HepG2 (cell line): ENCODE data around the gene PRDM15. TPM values are rescaled to one million over a fixed set of nuclear protein-coding genes. Genes with fewer than 3 reads are reported as not detected.

Experiments
- BCL6 ChIP-seq: IDR thresholded peaks from 2 replicates; pipeline ENCODE4 v1.6.1; 2016; ENCODE audit warnings: missing genetic modification reagents, missing compliant biosample characterization
- BHLHE40 ChIP-seq: IDR thresholded peaks from 2 replicates; pipeline ENCODE4 v1.6.1; 2011; ENCODE audit warnings: low read length, improper control_type of control experiment
- FOXA3 ChIP-seq: IDR thresholded peaks from 2 replicates; pipeline ENCODE4 v1.6.1; 2016; ENCODE audit warnings: missing genetic modification reagents, missing compliant biosample characterization
- GZF1 ChIP-seq: sonication (generic); formaldehyde crosslinking; IDR thresholded peaks from 2 replicates; pipeline ENCODE4 v1.5.1; 2020; ENCODE audit warnings: mild to moderate bottlenecking, missing genetic modification reagents
- HNF4G ChIP-seq, 2 experiments: sonication (generic) in 1 of 2; formaldehyde crosslinking in 1 of 2; IDR thresholded peaks; 2 replicates each; pipeline versions ENCODE4 v1.4.0 to v1.6.1; 2011 to 2020; ENCODE audit warnings: borderline replicate concordance in 2 of 2, low read depth in 2 of 2, mild to moderate bottlenecking in 2 of 2, low read length in 1 of 2, missing genetic modification reagents in 1 of 2, moderate library complexity in 1 of 2
- JUN ChIP-seq: sonication (generic); formaldehyde crosslinking; IDR thresholded peaks from 2 replicates; pipeline ENCODE4 v1.4.0; 2020; ENCODE audit warnings: mild to moderate bottlenecking, missing genetic modification reagents
- KDM6A ChIP-seq: IDR thresholded peaks from 2 replicates; pipeline ENCODE4 v1.6.1; 2016; ENCODE audit warnings: low read depth
- KLF16 ChIP-seq, 2 experiments: sonication (generic) in 1 of 2; formaldehyde crosslinking in 1 of 2; IDR thresholded peaks; 2 replicates each; pipeline versions ENCODE4 v1.6.1 to v1.8.0; 2016 to 2023; ENCODE audit warnings: missing genetic modification reagents in 2 of 2, missing compliant biosample characterization in 1 of 2
- MAZ ChIP-seq, 2 experiments: sonication (generic) in 1 of 2; formaldehyde crosslinking in 1 of 2; IDR thresholded peaks; 2 replicates each; pipeline versions ENCODE4 v1.5.0 to v1.6.1; 2012 to 2020; ENCODE audit warnings: low read depth in 2 of 2, mild to moderate bottlenecking in 2 of 2, borderline replicate concordance in 1 of 2, improper control_type of control experiment in 1 of 2, low read length in 1 of 2, missing genetic modification reagents in 1 of 2, moderate library complexity in 1 of 2
- MTA1 ChIP-seq: sonication (generic); formaldehyde crosslinking; IDR thresholded peaks from 2 replicates; pipeline ENCODE4 v1.4.0; 2020; ENCODE audit warnings: missing genetic modification reagents, mild to moderate bottlenecking, borderline replicate concordance
- RCOR2 ChIP-seq: IDR thresholded peaks from 2 replicates; pipeline ENCODE4 v1.6.1; 2016; ENCODE audit warnings: missing biosample characterization, missing genetic modification reagents
- RNF2 ChIP-seq: fragments of 450-650 bp; conservative IDR thresholded peaks from 2 replicates; pipeline ENCODE4 v1.6.1; 2016; ENCODE audit warnings: low read depth
- SALL1 ChIP-seq: sonication (generic); formaldehyde crosslinking; IDR thresholded peaks from 2 replicates; pipeline ENCODE4 v1.8.0; 2022; ENCODE audit warnings: mild to moderate bottlenecking, missing genetic modification reagents
- SRSF1 ChIP-seq: fragments of 200-400 bp; formaldehyde crosslinking; optimal IDR thresholded peaks from 2 replicates; pipeline ENCODE3; 2017; ENCODE audit warnings: mild to moderate bottlenecking, low read depth, low read length, moderate library complexity
- TCF7 ChIP-seq: sonication (generic); IDR thresholded peaks from 2 replicates; pipeline ENCODE4 v1.6.1; 2016; ENCODE audit warnings: antibody characterized with exemption, low read depth
- TEAD3 ChIP-seq: optimal IDR thresholded peaks from 2 replicates; pipeline ENCODE3; 2016; ENCODE audit warnings: borderline replicate concordance
- XRCC5 ChIP-seq: fragments of 200-400 bp; formaldehyde crosslinking; optimal IDR thresholded peaks from 2 replicates; pipeline ENCODE3; 2017; ENCODE audit warnings: mild to moderate bottlenecking, low read length
- ZKSCAN8 ChIP-seq: IDR thresholded peaks from 2 replicates; pipeline ENCODE4 v1.6.1; 2016; ENCODE audit warnings: borderline replicate concordance, missing genetic modification reagents, missing compliant biosample characterization
- ZMYM2 ChIP-seq: sonication (generic); formaldehyde crosslinking; IDR thresholded peaks from 2 replicates; pipeline ENCODE4 v1.8.0; 2022; ENCODE audit warnings: mild to moderate bottlenecking, missing genetic modification reagents
- ZNF350 ChIP-seq: sonication (generic); formaldehyde crosslinking; IDR thresholded peaks from 2 replicates; pipeline ENCODE4 v1.4.0; 2020; ENCODE audit warnings: mild to moderate bottlenecking, low read depth, missing genetic modification reagents, borderline replicate concordance
- ZNF709 ChIP-seq: sonication (generic); formaldehyde crosslinking; IDR thresholded peaks from 2 replicates; pipeline ENCODE4 v1.5.0; 2020; ENCODE audit warnings: mild to moderate bottlenecking, missing genetic modification reagents
- ZNF761 ChIP-seq: sonication (generic); formaldehyde crosslinking; conservative IDR thresholded peaks from 2 replicates; pipeline ENCODE4 v1.4.0; 2020; ENCODE audit warnings: mild to moderate bottlenecking, missing genetic modification reagents
- polyA plus RNA-seq, 8 experiments: library from polyadenylated mRNA; depleted of rRNA in 3 of 8; stranded (reverse) in 7 of 8; unstranded in 1 of 8; fragments of >200 nt; fragmentation: Illumina TruSeq in 4 of 8; extraction: Trizol in 4 of 8; gene quantifications; 2 replicates each; pipeline versions ENCODE4 v1.2.1 to v1.2.3, GENCODE V29; 2011 to 2016; ENCODE audit warnings: low read depth in 4 of 8, missing spikeins in 1 of 8, mixed read lengths in 1 of 8; ENCODE audit not compliant: insufficient read depth in 1 of 8
- total RNA-seq, 5 experiments: library from RNA; depleted of rRNA; stranded (reverse); fragments of >200 nt; fragmentation: Illumina TruSeq; extraction: Trizol; gene quantifications; 2 replicates each; pipeline ENCODE4 v1.2.3, GENCODE V29; 2016; ENCODE audit warnings: low read depth in 1 of 5
- TF ChIP-seq, protein P1 (sequence below): sonication (generic); formaldehyde crosslinking; IDR thresholded peaks from 2 replicates; pipeline ENCODE4 v1.8.1; 2023; ENCODE audit warnings: missing genetic modification reagents, mild to moderate bottlenecking, borderline replicate concordance
- TF ChIP-seq, protein P2 (sequence below): sonication (generic); formaldehyde crosslinking; IDR thresholded peaks from 2 replicates; pipeline ENCODE4 v1.4.0; 2020; ENCODE audit warnings: missing genetic modification reagents
- TF ChIP-seq, protein P3 (sequence below): sonication (generic); formaldehyde crosslinking; IDR thresholded peaks from 2 replicates; pipeline ENCODE4 v1.5.1; 2020; ENCODE audit warnings: mild to moderate bottlenecking, missing genetic modification reagents
- TF ChIP-seq, protein P4 (sequence below): IDR thresholded peaks from 2 replicates; pipeline ENCODE4 v1.6.1; 2016

PRDM15 gene
- total and polyA plus RNA-seq, 2 of the 13 experiments (the other 11 are each of a cell fraction or from before 2014, with no cell fraction given): 4.0 to 6.9 TPM

DNA sequence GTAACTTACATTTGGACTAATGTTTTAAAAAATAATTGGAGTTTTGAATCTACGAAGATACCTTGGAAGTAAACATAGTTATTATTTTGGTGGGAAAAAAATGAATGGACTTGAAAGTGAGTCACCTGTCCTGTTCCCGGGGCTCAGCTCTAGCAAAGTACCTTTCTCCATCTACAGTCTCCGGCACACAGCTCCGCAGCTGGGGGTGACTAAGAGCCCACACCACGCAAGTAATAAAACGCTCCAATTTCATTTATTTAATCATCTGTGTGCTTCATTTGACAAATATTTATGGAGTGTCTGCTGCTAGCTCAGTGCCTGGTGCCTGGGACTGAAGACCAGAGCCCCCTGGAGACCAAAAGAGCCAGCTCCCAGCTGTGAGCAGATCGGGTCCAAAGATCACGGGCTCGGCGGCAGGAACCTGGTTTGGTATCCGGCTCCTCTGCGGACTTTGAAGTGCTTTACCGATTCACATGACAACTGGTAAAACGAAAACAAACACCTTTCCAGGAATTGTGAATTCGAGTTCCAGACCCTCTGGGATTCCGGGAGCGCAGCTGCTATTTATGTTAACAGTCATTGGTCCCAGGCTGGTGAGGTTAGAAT, 110.6 kb downstream of the PRDM15 start (continued):
- no peak for TF ChIP-seq MAZ (IDR thresholded peaks at IDR 0.05; ENCODE audit: borderline replicate concordance, low read depth, low read length)
- TF ChIP-seq MAZ (CRISPR knock-in tag; IDR thresholded peaks at IDR 0.05; ENCODE audit: low read depth): no peak
- peak; percentile 60; the same call in 1 of the 2 replicates for TF ChIP-seq MTA1 (CRISPR knock-in tag)
- TF ChIP-seq, protein P1, sequence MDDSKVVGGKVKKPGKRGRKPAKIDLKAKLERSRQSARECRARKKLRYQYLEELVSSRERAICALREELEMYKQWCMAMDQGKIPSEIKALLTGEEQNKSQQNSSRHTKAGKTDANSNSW (CRISPR knock-in tag): no peak
- TF ChIP-seq SALL1: peak; percentile 78
- TF ChIP-seq KDM6A (CRISPR knock-in tag): peak; percentile 53
- TF ChIP-seq KLF16 (CRISPR knock-in tag; IDR thresholded peaks at IDR 0.05): peak in 1 of 2 experiments; percentile 70; a peak in 1 of 4 replicates
- no peak for TF ChIP-seq GZF1 (CRISPR knock-in tag)
- TF ChIP-seq, protein P2, sequence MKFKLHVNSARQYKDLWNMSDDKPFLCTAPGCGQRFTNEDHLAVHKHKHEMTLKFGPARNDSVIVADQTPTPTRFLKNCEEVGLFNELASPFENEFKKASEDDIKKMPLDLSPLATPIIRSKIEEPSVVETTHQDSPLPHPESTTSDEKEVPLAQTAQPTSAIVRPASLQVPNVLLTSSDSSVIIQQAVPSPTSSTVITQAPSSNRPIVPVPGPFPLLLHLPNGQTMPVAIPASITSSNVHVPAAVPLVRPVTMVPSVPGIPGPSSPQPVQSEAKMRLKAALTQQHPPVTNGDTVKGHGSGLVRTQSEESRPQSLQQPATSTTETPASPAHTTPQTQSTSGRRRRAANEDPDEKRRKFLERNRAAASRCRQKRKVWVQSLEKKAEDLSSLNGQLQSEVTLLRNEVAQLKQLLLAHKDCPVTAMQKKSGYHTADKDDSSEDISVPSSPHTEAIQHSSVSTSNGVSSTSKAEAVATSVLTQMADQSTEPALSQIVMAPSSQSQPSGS (CRISPR knock-in tag): peak; percentile 44; the same call in 1 of the 2 replicates
- TF ChIP-seq ZNF761 (CRISPR knock-in tag): no peak
- TF ChIP-seq FOXA3 (CRISPR knock-in tag): peak; percentile 83
- TF ChIP-seq ZKSCAN8 (CRISPR knock-in tag): peak; percentile 68; the same call in 1 of the 2 replicates
- TF ChIP-seq RNF2: 0 out of 2 replicates have a peak, but pooled peaks have one; percentile 63
- peak; percentile 81 for TF ChIP-seq TEAD3 (CRISPR knock-in tag)
- peak; percentile 85 for TF ChIP-seq TCF7
- no peak for TF ChIP-seq JUN (CRISPR knock-in tag)
- 0 out of 2 replicates have a peak, but pooled peaks have one; percentile 26 for TF ChIP-seq ZNF709
- TF ChIP-seq ZMYM2 (CRISPR knock-in tag): no peak
- no peak for TF ChIP-seq SRSF1
- peak; percentile 100 for TF ChIP-seq BCL6 (CRISPR knock-in tag)
- peak; percentile 75 for TF ChIP-seq BHLHE40
- TF ChIP-seq XRCC5: peak; percentile 73
- TF ChIP-seq HNF4G (IDR thresholded peaks at IDR 0.05; ENCODE audit: borderline replicate concordance, low read depth, low read length): peak; percentile 96
- TF ChIP-seq HNF4G (CRISPR knock-in tag; IDR thresholded peaks at IDR 0.05; ENCODE audit: borderline replicate concordance, low read depth): peak; percentile 94
- TF ChIP-seq RCOR2 (CRISPR knock-in tag): peak; percentile 70; the same call in 1 of the 2 replicates
- TF ChIP-seq ZNF350 (CRISPR knock-in tag): peak; percentile 50; the same call in 1 of the 2 replicates
- TF ChIP-seq, protein P3, sequence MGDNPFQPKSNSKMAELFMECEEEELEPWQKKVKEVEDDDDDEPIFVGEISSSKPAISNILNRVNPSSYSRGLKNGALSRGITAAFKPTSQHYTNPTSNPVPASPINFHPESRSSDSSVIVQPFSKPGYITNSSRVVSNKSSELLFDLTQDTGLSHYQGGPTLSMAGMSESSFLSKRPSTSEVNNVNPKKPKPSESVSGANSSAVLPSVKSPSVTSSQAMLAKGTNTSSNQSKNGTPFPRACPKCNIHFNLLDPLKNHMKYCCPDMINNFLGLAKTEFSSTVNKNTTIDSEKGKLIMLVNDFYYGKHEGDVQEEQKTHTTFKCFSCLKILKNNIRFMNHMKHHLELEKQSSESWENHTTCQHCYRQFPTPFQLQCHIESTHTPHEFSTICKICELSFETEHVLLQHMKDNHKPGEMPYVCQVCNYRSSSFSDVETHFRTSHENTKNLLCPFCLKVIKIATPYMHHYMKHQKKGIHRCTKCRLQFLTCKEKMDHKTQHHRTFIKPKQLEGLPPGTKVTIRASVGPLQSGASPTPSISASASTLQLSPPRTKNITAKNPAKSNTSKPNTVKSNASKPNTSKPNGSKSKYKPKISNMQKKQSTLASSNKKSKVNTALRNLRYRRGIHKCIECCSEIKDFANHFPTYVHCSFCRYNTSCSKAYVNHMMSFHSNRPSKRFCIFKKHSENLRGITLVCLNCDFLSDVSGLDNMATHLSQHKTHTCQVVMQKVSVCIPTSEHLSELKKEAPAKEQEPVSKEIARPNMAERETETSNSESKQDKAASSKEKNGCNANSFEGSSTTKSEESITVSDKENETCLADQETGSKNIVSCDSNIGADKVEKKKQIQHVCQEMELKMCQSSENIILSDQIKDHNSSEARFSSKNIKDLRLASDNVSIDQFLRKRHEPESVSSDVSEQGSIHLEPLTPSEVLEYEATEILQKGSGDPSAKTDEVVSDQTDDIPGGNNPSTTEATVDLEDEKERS (CRISPR knock-in tag): 0 out of 2 replicates have a peak, but pooled peaks have one; percentile 63
- TF ChIP-seq, protein P4, sequence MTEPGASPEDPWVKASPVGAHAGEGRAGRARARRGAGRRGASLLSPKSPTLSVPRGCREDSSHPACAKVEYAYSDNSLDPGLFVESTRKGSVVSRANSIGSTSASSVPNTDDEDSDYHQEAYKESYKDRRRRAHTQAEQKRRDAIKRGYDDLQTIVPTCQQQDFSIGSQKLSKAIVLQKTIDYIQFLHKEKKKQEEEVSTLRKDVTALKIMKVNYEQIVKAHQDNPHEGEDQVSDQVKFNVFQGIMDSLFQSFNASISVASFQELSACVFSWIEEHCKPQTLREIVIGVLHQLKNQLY: peak; percentile 94
